Measurements from ENCODE around the gene RPS27. TPM values are rescaled to one million over a fixed set of nuclear protein-coding genes. Genes with fewer than 3 reads are reported as not detected.

The RPS27 gene
- total RNA-seq, 4 donors from 2014 or later = 222 to 1,839 (median 900) TPM

DNA sequence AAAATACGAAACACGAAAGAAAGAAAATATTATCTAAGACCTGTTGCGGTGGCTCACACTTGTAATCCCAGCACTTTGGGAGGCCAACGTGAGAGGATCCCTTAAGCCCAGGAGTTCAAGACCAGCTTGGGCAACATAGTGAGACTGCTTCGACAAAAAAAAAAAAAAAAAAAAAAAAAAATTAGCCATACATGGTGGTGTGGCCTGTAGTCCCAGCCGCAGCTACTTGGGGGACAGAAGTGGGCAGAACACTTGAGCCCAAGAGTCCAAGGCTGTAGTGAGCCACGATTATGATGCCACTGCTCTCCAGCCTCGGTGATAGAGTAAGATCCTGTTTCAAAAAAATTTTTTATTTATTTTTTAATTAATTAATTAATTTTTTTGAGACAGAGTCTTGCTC, 2.9 kb upstream of the RPS27 start:
- WGBS, 2 donors (ENCODE audit: low coverage in 1 of 2) = 83 to 87% methylated on average over 8 of the region's 8 CpGs
- peaks cover 5 to 48% (median 26%) of the 10 kb centered on the region in 4 donors for H3K4me1 ChIP-seq
- DNase-seq = no peak
- H3K36me3 ChIP-seq = peaks cover 0 to 10% (median 1%) of the 10 kb centered on the region in 4 donors
- no peaks in the 10 kb centered on the region for H3K27me3 ChIP-seq
- no peak overlapping the region for H3K4me3 ChIP-seq
- in situ Hi-C loops (cut with MboI; ENCODE audit: low pct_ligation_motif_present in 1 of 4, low pct_unique_long_range_greater_than_20kb in 1 of 4, low sequenced_read_pairs in 3 of 4) (loop anchor here (10.0 to 25.0 kb wide), 7 partner anchors 173 to 475 kb away; partner anchors contain the start of genes ILF2 (in 2 of the 4), NPR1 (in 2 of the 4), S100A3 (in 1 of the 4) and S100A4 (in 1 of the 4)), intact Hi-C loops (cut with DNase I; ENCODE audit: low total_unique reads) (loop anchor here (10.0 kb wide), 1 partner anchor 313 kb away; the partner anchor contains the start of genes ILF2 and NPR1)
- H3K27ac ChIP-seq = peak overlapping the region; percentile 86 to 96 (median 86)
- no peaks in the 10 kb centered on the region for H3K9me3 ChIP-seq
- TF ChIP-seq POLR2AphosphoS5 (IDR thresholded peaks at IDR 0.05) (no peak), EP300 (IDR thresholded peaks at IDR 0.05; ENCODE audit: low read depth) (no peak), CTCF (IDR thresholded peaks at IDR 0.05) (no peak), POLR2A (IDR thresholded peaks at IDR 0.05) (no peak)

DNA sequence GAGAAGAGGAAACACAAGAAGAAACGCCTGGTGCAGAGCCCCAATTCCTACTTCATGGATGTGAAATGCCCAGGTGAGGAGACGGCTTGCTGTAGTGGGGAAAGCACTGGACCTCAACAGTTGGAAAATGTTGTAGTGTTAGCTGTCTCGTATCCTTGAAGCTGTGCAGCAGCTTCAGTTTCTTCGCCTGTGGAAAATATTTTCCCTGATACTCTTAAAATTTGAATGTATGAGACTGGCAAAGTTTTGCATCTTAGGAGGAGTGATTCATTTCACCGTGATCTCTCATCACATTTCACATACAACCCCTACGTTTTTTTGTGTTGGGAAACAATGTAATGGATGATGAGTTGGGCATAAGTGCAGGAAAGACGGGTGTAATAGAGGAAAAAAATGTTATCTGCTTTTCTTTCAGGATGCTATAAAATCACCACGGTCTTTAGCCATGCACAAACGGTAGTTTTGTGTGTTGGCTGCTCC, 629 bp downstream of the RPS27 start:
- TF ChIP-seq EP300 (IDR thresholded peaks at IDR 0.05; ENCODE audit: low read depth) (no peak), POLR2AphosphoS5 (IDR thresholded peaks at IDR 0.05) (no peak), POLR2A (IDR thresholded peaks at IDR 0.05) (no peak), CTCF (IDR thresholded peaks at IDR 0.05) (no peak)
- in situ Hi-C loops (cut with MboI; ENCODE audit: low pct_ligation_motif_present in 1 of 4, low pct_unique_long_range_greater_than_20kb in 1 of 4, low sequenced_read_pairs in 3 of 4) (loop anchor here (10.0 to 25.0 kb wide), 5 partner anchors 196 to 479 kb away; partner anchors contain the start of genes ILF2 (in 1 of the 4), NPR1 (in 1 of the 4), S100A3 (in 1 of the 4) and S100A4 (in 1 of the 4)), intact Hi-C loops (cut with DNase I; ENCODE audit: low total_unique reads) (no loop called here)
- no peaks in the 10 kb centered on the region for H3K9me3 ChIP-seq
- no peaks in the 10 kb centered on the region for H3K27me3 ChIP-seq
- H3K27ac ChIP-seq = peak overlapping the region; percentile 94 to 97 (median 94)
- WGBS, 2 donors (ENCODE audit: low coverage in 1 of 2) = 5 to 6% methylated on average over 8 to 9 of the region's 9 CpGs
- no peak for DNase-seq
- peak overlapping the region; percentile 74 to 95 (median 80) for H3K4me3 ChIP-seq
- H3K4me1 ChIP-seq = peaks cover 5 to 41% (median 20%) of the 10 kb centered on the region in 4 donors
- peaks cover 0 to 19% (median 8%) of the 10 kb centered on the region in 4 donors for H3K36me3 ChIP-seq

GRCh38 chr1:153991806-153992205, 1.2 kb downstream of the RPS27 start:
- TF ChIP-seq EP300 (IDR thresholded peaks at IDR 0.05; ENCODE audit: low read depth) (no peak), POLR2AphosphoS5 (IDR thresholded peaks at IDR 0.05) (no peak), CTCF (IDR thresholded peaks at IDR 0.05) (no peak), POLR2A (IDR thresholded peaks at IDR 0.05) (no peak)
- in situ Hi-C loops (cut with MboI; ENCODE audit: low pct_ligation_motif_present in 1 of 4, low pct_unique_long_range_greater_than_20kb in 1 of 4, low sequenced_read_pairs in 3 of 4) = loop anchor here (10.0 to 25.0 kb wide), 5 partner anchors 197 to 480 kb away; partner anchors contain the start of genes ILF2 (in 1 of the 4), NPR1 (in 1 of the 4), S100A3 (in 1 of the 4) and S100A4 (in 1 of the 4)
- Histone ChIP-seq H3K4me1 (peaks cover 5 to 37% (median 17%) of the 10 kb centered on the region in 4 donors), H3K27ac (peak overlapping the region; percentile 94 to 97 (median 94)), H3K4me3 (peak overlapping the region in 2 of 4 donors; percentile 74 to 95), H3K27me3 (no peaks in the 10 kb centered on the region), H3K9me3 (no peaks in the 10 kb centered on the region), H3K36me3 (peaks cover 0 to 19% (median 8%) of the 10 kb centered on the region in 4 donors)
- intact Hi-C loops (cut with DNase I; ENCODE audit: low total_unique reads) = no loop called here
- WGBS, 2 donors (ENCODE audit: low coverage in 1 of 2) = 75 to 86% methylated on average over 1 to 2 of the region's 2 CpGs
- no peak for DNase-seq

DNA sequence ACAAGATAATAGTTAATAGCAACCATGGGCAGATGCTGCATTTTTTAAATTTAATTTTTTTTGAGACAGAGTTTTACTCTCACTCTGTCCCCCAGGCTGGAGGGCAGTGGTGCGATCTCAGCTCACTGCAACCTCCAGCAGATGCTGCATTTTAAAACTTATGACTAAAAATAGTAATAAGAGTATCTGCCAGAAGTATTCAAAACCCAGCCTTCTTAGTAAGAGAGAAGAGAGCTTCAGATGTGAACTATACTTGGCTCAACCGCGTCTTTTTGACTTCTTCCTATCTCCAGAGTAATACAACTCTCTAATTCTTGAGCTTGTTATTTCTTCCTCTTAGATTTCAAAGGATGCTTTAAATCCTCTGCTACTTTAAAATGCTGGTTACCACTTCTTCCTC, 4.6 kb downstream of the RPS27 start:
- in situ Hi-C loops (cut with MboI; ENCODE audit: low pct_ligation_motif_present in 1 of 4, low pct_unique_long_range_greater_than_20kb in 1 of 4, low sequenced_read_pairs in 3 of 4) (loop anchor here (10.0 to 25.0 kb wide), 5 partner anchors 200 to 483 kb away; partner anchors contain the start of genes ILF2 (in 1 of the 4), NPR1 (in 1 of the 4), S100A3 (in 1 of the 4) and S100A4 (in 1 of the 4)), intact Hi-C loops (cut with DNase I; ENCODE audit: low total_unique reads) (no loop called here)
- DNase-seq = no peak
- Histone ChIP-seq H3K27me3 (no peaks in the 10 kb centered on the region), H3K27ac (no peak overlapping the region), H3K9me3 (no peaks in the 10 kb centered on the region), H3K4me3 (no peak overlapping the region), H3K36me3 (peaks cover 0 to 19% (median 8%) of the 10 kb centered on the region in 4 donors), H3K4me1 (peaks cover 5 to 27% (median 17%) of the 10 kb centered on the region in 4 donors)
- TF ChIP-seq EP300 (IDR thresholded peaks at IDR 0.05; ENCODE audit: low read depth) (no peak), POLR2AphosphoS5 (IDR thresholded peaks at IDR 0.05) (no peak), POLR2A (IDR thresholded peaks at IDR 0.05) (no peak), CTCF (IDR thresholded peaks at IDR 0.05) (no peak)
- WGBS, 2 donors (ENCODE audit: low coverage in 1 of 2) = 78 to 89% methylated on average over 3 of the region's 3 CpGs

Data from transverse colon (tissue), 4 donors.